CD8-positive, alpha-beta memory T cell (primary cell): ENCODE results near the gene SLC24A3. TPM values are rescaled to one million over a fixed set of nuclear protein-coding genes. Genes with fewer than 3 reads are reported as not detected.

Source experiments
- CTCF ChIA-PET: fragments of 350-600 bp; sonication (Branson Sonifier 250); formaldehyde crosslinking; loops from one replicate; lab custom pipeline; 2021; ENCODE audit warnings: antibody characterized with exemption; lab: Charles Lee
- POLR2A ChIA-PET: fragments of 350-600 bp; sonication (Branson Sonifier 250); formaldehyde crosslinking; loops from one replicate; lab custom pipeline; 2021; ENCODE audit warnings: antibody characterized with exemption; lab: Charles Lee
- DNase-seq, 5 donors: peaks; one replicate each; pipeline versions ENCODE4 v3.0.0 to v3.0.0-alpha.2; 2020 to 2022; ENCODE audit warnings: mixed read lengths in 1 of 5
- H3K27ac ChIP-seq: one replicate; pipeline ENCODE4 v1.7.0; 2013; ENCODE audit warnings: low read depth, mild to moderate bottlenecking, low read length, moderate library complexity
- H3K27me3 ChIP-seq: 2 replicates; pipeline ENCODE4 v1.7.0; 2013; ENCODE audit warnings: low read length, mild to moderate bottlenecking; ENCODE audit not compliant: insufficient read depth, poor library complexity, severe bottlenecking
- H3K36me3 ChIP-seq: 2 replicates; pipeline ENCODE4 v1.7.0; 2013; ENCODE audit warnings: mild to moderate bottlenecking, low read length, moderate library complexity; ENCODE audit not compliant: insufficient read depth
- H3K4me1 ChIP-seq: 2 replicates; pipeline ENCODE4 v1.7.0; 2013; ENCODE audit warnings: mild to moderate bottlenecking, low read length, moderate library complexity; ENCODE audit not compliant: insufficient read depth
- H3K4me3 ChIP-seq: 2 replicates; pipeline ENCODE4 v1.7.0; 2013; ENCODE audit warnings: mild to moderate bottlenecking, low read length
- H3K9me3 ChIP-seq: 2 replicates; pipeline ENCODE4 v1.7.0; 2013; ENCODE audit warnings: mild to moderate bottlenecking, low read length
- H3K27ac Mint-ChIP-seq, 8 donors: one replicate each; pipeline ENCODE4 v1.8.0; 2020 to 2021; ENCODE audit warnings: mixed read lengths in 8 of 8, mild to moderate bottlenecking in 6 of 8, inconsistent platforms in 3 of 8, moderate library complexity in 3 of 8
- H3K27me3 Mint-ChIP-seq, 2 donors: one replicate each; pipeline ENCODE4 v1.8.0; 2020 to 2021; ENCODE audit warnings: mixed read lengths in 2 of 2, mild to moderate bottlenecking in 1 of 2, moderate library complexity in 1 of 2
- H3K36me3 Mint-ChIP-seq, 3 donors: one replicate each; pipeline ENCODE4 v1.8.0; 2020 to 2021; ENCODE audit warnings: mixed read lengths in 3 of 3, inconsistent platforms in 1 of 3, mild to moderate bottlenecking in 1 of 3
- H3K4me1 Mint-ChIP-seq, 3 donors: one replicate each; pipeline ENCODE4 v1.8.0; 2020 to 2021; ENCODE audit warnings: mixed read lengths in 3 of 3, inconsistent platforms in 1 of 3, mild to moderate bottlenecking in 1 of 3
- H3K4me3 Mint-ChIP-seq, 7 donors: one replicate each; pipeline ENCODE4 v1.8.0; 2020 to 2021; ENCODE audit warnings: mixed read lengths in 7 of 7, mild to moderate bottlenecking in 6 of 7, moderate library complexity in 4 of 7, inconsistent platforms in 2 of 7
- H3K9me3 Mint-ChIP-seq, 5 donors: one replicate each; pipeline ENCODE4 v1.8.0; 2020 to 2022; ENCODE audit warnings: mixed read lengths in 5 of 5, mild to moderate bottlenecking in 3 of 5, moderate library complexity in 2 of 5, inconsistent platforms in 1 of 5
- polyA plus RNA-seq: library from polyadenylated mRNA; unstranded; fragments of 300-500 nt; fragmentation: Illumina TruSeq; gene quantifications from one replicate; pipeline ENCODE4 v1.2.3, GENCODE V29; 2021
- total RNA-seq, 2 experiments: library from RNA; stranded (reverse); gene quantifications; one replicate each; pipeline ENCODE4 v1.2.3, GENCODE V29; 2021

SLC24A3 gene
- total and polyA plus RNA-seq, 3 experiments from 2014 or later, result not detected

DNA sequence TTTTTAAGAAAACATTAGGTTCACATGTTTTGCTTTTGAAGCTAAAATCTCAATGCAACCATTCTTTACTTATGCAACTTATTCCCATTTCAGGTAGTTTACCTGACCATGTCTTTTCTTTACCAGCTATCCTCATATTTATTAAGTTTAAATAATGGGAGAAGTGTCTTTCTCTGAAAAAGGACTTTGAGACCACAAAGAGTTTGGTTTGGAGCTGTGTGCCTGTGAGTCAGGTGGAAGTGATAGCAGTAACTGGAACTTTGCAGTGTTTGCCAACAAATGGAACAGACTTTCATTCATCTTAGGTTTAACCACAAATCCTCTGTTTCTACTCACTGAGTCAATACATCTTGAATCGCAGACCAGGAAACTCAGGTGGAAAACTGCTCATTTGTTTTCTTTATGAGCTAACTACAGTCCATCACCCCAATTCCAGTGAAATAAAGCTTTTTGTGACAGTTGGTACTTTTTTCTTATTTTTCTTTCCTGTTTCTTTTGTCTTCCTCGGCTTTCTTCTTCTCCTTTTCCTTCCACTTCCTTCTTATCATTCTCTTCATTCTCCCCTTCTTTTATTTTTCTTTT lies 397.3 kb downstream of the SLC24A3 start:
- no peak overlapping the region for H3K4me3 ChIP-seq
- Mint-ChIP-seq H3K27me3 (peaks cover 0 to 8% of the 10 kb centered on the region in 2 donors), H3K4me3 (no peak overlapping the region), H3K9me3 (peaks cover 0 to 3% (median 0%) of the 10 kb centered on the region in 5 donors), H3K36me3 (no peaks in the 10 kb centered on the region), H3K27ac (no peak overlapping the region), H3K4me1 (no peaks in the 10 kb centered on the region)
- H3K27me3 ChIP-seq, result no peaks in the 10 kb centered on the region
- no peaks in the 10 kb centered on the region for H3K4me1 ChIP-seq
- ChIA-PET CTCF (no interaction called here), POLR2A (no interaction called here)
- no peak overlapping the region for H3K27ac ChIP-seq
- H3K9me3 ChIP-seq, result no peaks in the 10 kb centered on the region
- no peaks in the 10 kb centered on the region for H3K36me3 ChIP-seq
- no peak for DNase-seq

- CTCF ChIA-PET, result no interaction called here
- no peaks in the 10 kb centered on the region for H3K36me3 Mint-ChIP-seq
- Histone ChIP-seq H3K36me3 (no peaks in the 10 kb centered on the region), H3K27ac (no peak overlapping the region), H3K9me3 (no peaks in the 10 kb centered on the region), H3K4me3 (no peak overlapping the region), H3K27me3 (no peaks in the 10 kb centered on the region), H3K4me1 (no peaks in the 10 kb centered on the region)
- H3K27me3 Mint-ChIP-seq, result peaks cover 8 to 16% of the 10 kb centered on the region in 2 donors
- H3K4me1 Mint-ChIP-seq, result no peaks in the 10 kb centered on the region
- POLR2A ChIA-PET, result no interaction called here
- no peak overlapping the region for H3K27ac Mint-ChIP-seq
- no peak overlapping the region for H3K4me3 Mint-ChIP-seq
- no peak for DNase-seq
- peaks cover 0 to 3% (median 0%) of the 10 kb centered on the region in 5 donors for H3K9me3 Mint-ChIP-seq
These were observed 403.2 kb downstream of the SLC24A3 start for GRCh38 chr20:19615629-19616028.

- Histone ChIP-seq H3K4me3 (no peak overlapping the region), H3K27me3 (no peaks in the 10 kb centered on the region), H3K9me3 (no peaks in the 10 kb centered on the region), H3K27ac (no peak overlapping the region), H3K4me1 (no peaks in the 10 kb centered on the region), H3K36me3 (no peaks in the 10 kb centered on the region)
- ChIA-PET CTCF (no interaction called here), POLR2A (no interaction called here)
- Mint-ChIP-seq H3K9me3 (peaks cover 0 to 3% (median 0%) of the 10 kb centered on the region in 5 donors), H3K27ac (no peak overlapping the region), H3K27me3 (peaks cover 8 to 16% of the 10 kb centered on the region in 2 donors), H3K4me3 (no peak overlapping the region), H3K36me3 (no peaks in the 10 kb centered on the region), H3K4me1 (no peaks in the 10 kb centered on the region)
- DNase-seq, result no peak
These were observed 403.6 kb downstream of the SLC24A3 start for GRCh38 chr20:19616081-19616480.

DNA sequence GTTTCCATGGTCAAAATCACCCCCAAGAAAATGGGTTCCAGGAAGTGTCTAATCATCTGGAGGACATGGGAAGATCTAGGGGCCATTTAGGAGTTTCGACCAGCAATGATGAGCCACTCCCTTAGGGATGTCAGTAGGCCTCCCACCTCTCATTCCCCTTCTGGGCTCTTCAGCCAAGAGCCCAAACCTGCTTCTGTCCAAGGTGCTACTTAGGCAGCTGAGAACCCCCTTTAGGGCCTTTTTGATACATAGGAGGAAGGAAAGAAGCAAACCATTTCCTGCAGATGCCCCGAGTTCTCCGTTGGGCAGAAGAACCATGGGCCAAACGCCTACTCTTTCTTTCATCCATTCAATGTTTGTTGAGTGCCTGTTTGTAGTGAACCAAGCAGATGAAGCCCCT lies 404.2 kb downstream of the SLC24A3 start:
- no peaks in the 10 kb centered on the region for H3K36me3 ChIP-seq
- ChIA-PET CTCF (no interaction called here), POLR2A (no interaction called here)
- Mint-ChIP-seq H3K9me3 (peaks cover 0 to 3% (median 0%) of the 10 kb centered on the region in 5 donors), H3K27ac (no peak overlapping the region), H3K4me1 (no peaks in the 10 kb centered on the region), H3K36me3 (no peaks in the 10 kb centered on the region), H3K27me3 (peaks cover 8 to 14% of the 10 kb centered on the region in 2 donors), H3K4me3 (no peak overlapping the region)
- no peaks in the 10 kb centered on the region for H3K27me3 ChIP-seq
- no peak overlapping the region for H3K4me3 ChIP-seq
- no peaks in the 10 kb centered on the region for H3K9me3 ChIP-seq
- no peak for DNase-seq
- H3K27ac ChIP-seq, result no peak overlapping the region
- H3K4me1 ChIP-seq, result no peaks in the 10 kb centered on the region

DNA sequence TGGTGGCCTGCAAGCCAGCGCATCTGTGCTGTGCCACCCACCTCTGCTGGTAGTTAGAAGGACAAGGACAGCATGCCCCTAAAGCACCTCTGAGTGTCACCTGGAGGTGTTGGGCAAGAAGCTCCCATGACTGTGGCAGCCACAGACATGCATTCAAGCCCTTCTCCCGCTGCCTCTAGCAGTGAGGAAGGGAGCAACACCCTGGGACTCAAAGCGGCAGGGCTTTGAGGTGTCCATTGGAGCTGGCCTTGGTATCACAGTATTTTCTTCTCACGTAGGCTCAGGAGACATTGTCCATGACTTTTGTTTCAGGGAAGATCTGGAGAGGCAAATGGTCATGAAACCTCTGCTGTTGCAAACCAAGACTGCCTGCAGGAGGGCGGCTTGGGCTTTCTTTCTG lies 404.8 kb downstream of the SLC24A3 start:
- H3K4me1 ChIP-seq, result no peaks in the 10 kb centered on the region
- H3K36me3 Mint-ChIP-seq, result no peaks in the 10 kb centered on the region
- CTCF ChIA-PET, result no interaction called here
- H3K27me3 ChIP-seq, result no peaks in the 10 kb centered on the region
- no peaks in the 10 kb centered on the region for H3K36me3 ChIP-seq
- no peak overlapping the region for H3K4me3 ChIP-seq
- no peak overlapping the region for H3K27ac Mint-ChIP-seq
- POLR2A ChIA-PET, result no interaction called here
- peaks cover 10 to 12% of the 10 kb centered on the region in 2 donors for H3K27me3 Mint-ChIP-seq
- no peak overlapping the region for H3K4me3 Mint-ChIP-seq
- DNase-seq, result no peak
- no peaks in the 10 kb centered on the region for H3K9me3 Mint-ChIP-seq
- no peaks in the 10 kb centered on the region for H3K9me3 ChIP-seq
- H3K27ac ChIP-seq, result no peak overlapping the region
- H3K4me1 Mint-ChIP-seq, result no peaks in the 10 kb centered on the region

GRCh38 chr20:19618711-19619110 lies 406.3 kb downstream of the SLC24A3 start:
- Mint-ChIP-seq H3K9me3 (no peaks in the 10 kb centered on the region), H3K4me1 (no peaks in the 10 kb centered on the region), H3K27ac (no peak overlapping the region), H3K36me3 (no peaks in the 10 kb centered on the region), H3K4me3 (no peak overlapping the region), H3K27me3 (peaks cover 10 to 12% of the 10 kb centered on the region in 2 donors)
- Histone ChIP-seq H3K27me3 (no peaks in the 10 kb centered on the region), H3K4me1 (no peaks in the 10 kb centered on the region), H3K9me3 (no peaks in the 10 kb centered on the region), H3K4me3 (no peak overlapping the region), H3K27ac (no peak overlapping the region), H3K36me3 (no peaks in the 10 kb centered on the region)
- ChIA-PET POLR2A (no interaction called here), CTCF (no interaction called here)
- no peak for DNase-seq

- no peak for DNase-seq
- Mint-ChIP-seq H3K9me3 (peaks cover 0 to 5% (median 0%) of the 10 kb centered on the region in 5 donors), H3K27me3 (peaks cover 8 to 12% of the 10 kb centered on the region in 2 donors), H3K27ac (no peak overlapping the region), H3K4me1 (no peaks in the 10 kb centered on the region), H3K36me3 (no peaks in the 10 kb centered on the region), H3K4me3 (no peak overlapping the region)
- Histone ChIP-seq H3K27me3 (no peaks in the 10 kb centered on the region), H3K9me3 (no peaks in the 10 kb centered on the region), H3K4me1 (no peaks in the 10 kb centered on the region), H3K36me3 (no peaks in the 10 kb centered on the region), H3K4me3 (no peak overlapping the region), H3K27ac (no peak overlapping the region)
- CTCF ChIA-PET, result no interaction called here
- POLR2A ChIA-PET, result no interaction called here
These were observed 407.5 kb downstream of the SLC24A3 start for GRCh38 chr20:19619904-19620430.

DNA sequence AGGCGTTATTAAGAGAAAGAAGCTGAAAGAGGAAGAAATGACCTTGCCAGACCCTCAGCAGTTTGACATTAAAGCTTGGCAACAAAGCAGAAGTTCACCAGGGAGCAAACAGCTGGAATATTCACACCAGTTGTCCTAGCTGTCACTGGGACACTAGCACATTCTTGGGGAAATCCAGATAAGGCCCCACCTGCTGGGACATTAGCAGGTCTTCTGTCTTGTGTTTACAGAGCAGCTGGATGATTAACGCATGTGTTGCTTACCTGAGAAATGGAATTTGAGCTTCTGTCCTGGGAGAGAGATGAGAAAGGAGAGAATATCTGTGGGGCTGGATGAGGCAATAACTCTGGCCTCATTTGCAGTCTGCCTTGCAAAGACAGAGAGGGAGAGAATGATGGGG lies 408.0 kb downstream of the SLC24A3 start:
- Mint-ChIP-seq H3K36me3 (no peaks in the 10 kb centered on the region), H3K4me3 (no peak overlapping the region), H3K27me3 (peaks cover 8 to 12% of the 10 kb centered on the region in 2 donors), H3K4me1 (no peaks in the 10 kb centered on the region), H3K9me3 (peaks cover 0 to 5% (median 0%) of the 10 kb centered on the region in 5 donors), H3K27ac (no peak overlapping the region)
- no peaks in the 10 kb centered on the region for H3K27me3 ChIP-seq
- DNase-seq, result no peak
- POLR2A ChIA-PET, result no interaction called here
- no peak overlapping the region for H3K4me3 ChIP-seq
- no peaks in the 10 kb centered on the region for H3K9me3 ChIP-seq
- H3K36me3 ChIP-seq, result no peaks in the 10 kb centered on the region
- H3K27ac ChIP-seq, result no peak overlapping the region
- CTCF ChIA-PET, result no interaction called here
- H3K4me1 ChIP-seq, result no peaks in the 10 kb centered on the region
